GM21381 (cell line): ENCODE data around the gene PHOX2A.

Experiments
- ATAC-seq: cut with Tn5 transposase; IDR thresholded peaks from one replicate; pipeline ENCODE4 v1.9.1; 2021; ENCODE audit warnings: mild to moderate bottlenecking, moderate library complexity; ENCODE audit not compliant: unreplicated experiment

Gene PHOX2A

DNA sequence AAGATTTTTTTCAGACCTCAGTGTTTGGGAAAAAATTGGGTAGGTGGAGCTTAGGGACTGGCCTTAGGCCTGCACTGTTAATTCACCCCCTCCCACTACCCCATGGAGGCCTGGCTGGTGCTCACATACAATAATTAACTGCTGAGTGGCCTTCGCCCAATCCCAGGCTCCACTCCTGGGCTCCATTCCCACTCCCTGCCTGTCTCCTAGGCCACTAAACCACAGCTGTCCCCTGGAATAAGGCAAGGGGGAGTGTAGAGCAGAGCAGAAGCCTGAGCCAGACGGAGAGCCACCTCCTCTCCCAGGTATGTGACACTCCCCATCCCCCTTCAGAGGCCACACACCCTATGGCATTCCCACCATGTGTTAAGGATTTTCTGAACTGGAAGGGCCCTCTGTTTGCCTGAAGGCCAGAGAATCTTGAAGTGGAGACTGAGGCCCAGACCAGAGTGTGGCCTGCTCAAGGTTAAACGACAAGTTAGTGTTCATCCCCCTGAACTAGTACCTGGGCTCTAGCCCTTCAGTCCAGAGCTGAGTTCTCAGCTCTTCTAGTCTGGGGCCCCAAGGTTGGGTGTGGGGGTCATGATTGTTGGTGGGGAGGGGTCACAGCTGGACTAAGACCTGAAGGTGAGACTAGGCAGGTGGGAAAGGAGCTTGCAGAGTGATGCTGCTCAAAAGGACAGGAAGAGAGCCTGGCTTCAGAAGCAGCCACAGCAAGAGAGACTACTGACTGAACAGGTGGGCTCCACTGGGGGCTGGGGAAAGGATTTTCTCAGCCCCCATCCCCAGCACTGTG is 54.3 kb downstream of the PHOX2A start:
- no peak for ATAC-seq
